Neural progenitor cell (in vitro differentiated cells): ENCODE data around the gene VCL.

Experiments used
- CTCF ChIP-seq: fragments of 200-600 bp; sonication (generic); IDR thresholded peaks from 2 replicates; pipeline ENCODE4 v1.5.1; 2017; ENCODE audit warnings: antibody characterized with exemption, mild to moderate bottlenecking
- EZH2 ChIP-seq: fragments of 200-600 bp; sonication (generic); IDR thresholded peaks from 2 replicates; pipeline ENCODE4 v1.6.1; 2017; ENCODE audit warnings: antibody characterized with exemption, mild to moderate bottlenecking, moderate library complexity

- TF ChIP-seq EZH2 (no peak), CTCF (no peak)
These were observed 99.9 kb downstream of the VCL start for GRCh38 chr10:74097776-74098175.
